ENCODE measurements around the gene CABP1. TPM values are rescaled to one million over a fixed set of nuclear protein-coding genes. Genes with fewer than 3 reads are reported as not detected.

The CABP1 gene
- polyA plus RNA-seq (2012; ENCODE audit: insufficient read length, low read depth): 0.15 TPM

- TF ChIP-seq TAF1 (IDR thresholded peaks at IDR 0.05; ENCODE audit: borderline replicate concordance, insufficient read depth, low read length) (no peak), SIN3A (IDR thresholded peaks at IDR 0.05; ENCODE audit: borderline replicate concordance, insufficient read depth, low read length) (no peak), POLR2AphosphoS5 (IDR thresholded peaks at IDR 0.05; ENCODE audit: low read depth, low read length) (no peak), FOXP2 (optimal IDR thresholded peaks at IDR 0.05; ENCODE audit: borderline replicate concordance, extremely low read depth, extremely low read length, insufficient read depth) (no peak)
- TF ChIP-seq, protein P1, sequence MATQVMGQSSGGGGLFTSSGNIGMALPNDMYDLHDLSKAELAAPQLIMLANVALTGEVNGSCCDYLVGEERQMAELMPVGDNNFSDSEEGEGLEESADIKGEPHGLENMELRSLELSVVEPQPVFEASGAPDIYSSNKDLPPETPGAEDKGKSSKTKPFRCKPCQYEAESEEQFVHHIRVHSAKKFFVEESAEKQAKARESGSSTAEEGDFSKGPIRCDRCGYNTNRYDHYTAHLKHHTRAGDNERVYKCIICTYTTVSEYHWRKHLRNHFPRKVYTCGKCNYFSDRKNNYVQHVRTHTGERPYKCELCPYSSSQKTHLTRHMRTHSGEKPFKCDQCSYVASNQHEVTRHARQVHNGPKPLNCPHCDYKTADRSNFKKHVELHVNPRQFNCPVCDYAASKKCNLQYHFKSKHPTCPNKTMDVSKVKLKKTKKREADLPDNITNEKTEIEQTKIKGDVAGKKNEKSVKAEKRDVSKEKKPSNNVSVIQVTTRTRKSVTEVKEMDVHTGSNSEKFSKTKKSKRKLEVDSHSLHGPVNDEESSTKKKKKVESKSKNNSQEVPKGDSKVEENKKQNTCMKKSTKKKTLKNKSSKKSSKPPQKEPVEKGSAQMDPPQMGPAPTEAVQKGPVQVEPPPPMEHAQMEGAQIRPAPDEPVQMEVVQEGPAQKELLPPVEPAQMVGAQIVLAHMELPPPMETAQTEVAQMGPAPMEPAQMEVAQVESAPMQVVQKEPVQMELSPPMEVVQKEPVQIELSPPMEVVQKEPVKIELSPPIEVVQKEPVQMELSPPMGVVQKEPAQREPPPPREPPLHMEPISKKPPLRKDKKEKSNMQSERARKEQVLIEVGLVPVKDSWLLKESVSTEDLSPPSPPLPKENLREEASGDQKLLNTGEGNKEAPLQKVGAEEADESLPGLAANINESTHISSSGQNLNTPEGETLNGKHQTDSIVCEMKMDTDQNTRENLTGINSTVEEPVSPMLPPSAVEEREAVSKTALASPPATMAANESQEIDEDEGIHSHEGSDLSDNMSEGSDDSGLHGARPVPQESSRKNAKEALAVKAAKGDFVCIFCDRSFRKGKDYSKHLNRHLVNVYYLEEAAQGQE (IDR thresholded peaks at IDR 0.05; ENCODE audit: insufficient read depth in 1 of 2, low read depth in 2 of 2, low read length in 2 of 2): no peak
Measured at GRCh38 chr12:120639771-120640721, at the start of gene CABP1. CABP1 (plus strand) TSS chr12:120640626; CDS start chr12:120640686, 60 bp downstream.

GRCh38 chr12:120590741-120591407, 49.6 kb upstream of the CABP1 start:
- TF ChIP-seq SIN3A (IDR thresholded peaks at IDR 0.05; ENCODE audit: borderline replicate concordance, insufficient read depth, low read length) (no peak), TAF1 (IDR thresholded peaks at IDR 0.05; ENCODE audit: borderline replicate concordance, insufficient read depth, low read length) (no peak)

DNA sequence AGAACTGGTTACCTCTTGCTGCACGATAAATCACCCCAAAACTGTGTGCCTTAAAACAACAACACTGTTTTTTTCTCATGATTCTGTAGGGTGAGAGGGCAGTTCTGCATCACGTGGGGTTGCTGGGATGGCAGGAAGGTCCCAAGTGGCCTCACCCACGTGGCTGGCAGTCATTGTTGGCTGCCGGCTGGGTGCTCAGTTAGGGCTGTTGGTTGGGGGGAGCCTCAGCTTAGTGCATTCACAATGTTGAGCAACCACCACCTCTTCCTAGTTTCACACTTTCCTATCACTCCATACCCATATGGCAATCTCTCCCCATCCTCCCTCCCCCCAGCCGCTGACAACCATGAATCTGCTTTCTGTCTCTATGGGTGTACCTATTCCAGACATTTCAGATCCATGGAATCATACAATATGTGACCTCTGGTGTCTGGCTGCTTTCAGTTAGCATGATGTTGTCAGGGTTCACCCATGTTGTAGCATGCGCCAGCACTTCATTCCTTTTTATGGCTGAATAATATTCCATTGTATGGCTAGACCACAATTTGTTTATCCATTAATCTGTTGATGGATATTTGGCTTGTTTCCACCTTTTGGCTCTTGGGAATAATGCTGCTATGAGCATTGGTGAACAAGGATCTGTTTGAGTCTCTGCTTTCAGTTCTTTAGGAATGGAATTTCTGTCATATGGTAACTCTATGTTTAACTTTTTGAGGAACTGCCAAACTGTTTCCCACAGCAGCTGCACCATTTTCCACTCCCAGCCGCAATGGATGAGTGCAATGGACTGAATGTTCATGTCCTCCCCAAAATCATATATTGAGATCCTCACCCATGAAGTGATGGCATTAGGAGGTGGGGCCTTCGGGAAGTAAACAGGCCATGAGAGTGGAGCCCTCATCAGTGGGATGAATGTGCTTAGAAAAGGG, 48.0 kb upstream of the CABP1 start:
- TF ChIP-seq, protein P1 (IDR thresholded peaks at IDR 0.05; ENCODE audit: insufficient read depth in 1 of 2, low read depth in 2 of 2, low read length in 2 of 2): no peak
- TF ChIP-seq FOXP2 (optimal IDR thresholded peaks at IDR 0.05; ENCODE audit: borderline replicate concordance, extremely low read depth, extremely low read length, insufficient read depth) (no peak), SIN3A (IDR thresholded peaks at IDR 0.05; ENCODE audit: borderline replicate concordance, insufficient read depth, low read length) (no peak), TAF1 (IDR thresholded peaks at IDR 0.05; ENCODE audit: borderline replicate concordance, insufficient read depth, low read length) (no peak), POLR2AphosphoS5 (IDR thresholded peaks at IDR 0.05; ENCODE audit: low read depth, low read length) (no peak)

- TF ChIP-seq TAF1 (IDR thresholded peaks at IDR 0.05; ENCODE audit: borderline replicate concordance, insufficient read depth, low read length) (no peak), FOXP2 (optimal IDR thresholded peaks at IDR 0.05; ENCODE audit: borderline replicate concordance, extremely low read depth, extremely low read length, insufficient read depth) (no peak), POLR2AphosphoS5 (IDR thresholded peaks at IDR 0.05; ENCODE audit: low read depth, low read length) (no peak)
- TF ChIP-seq, protein P1 (IDR thresholded peaks at IDR 0.05; ENCODE audit: insufficient read depth in 1 of 2, low read depth in 2 of 2, low read length in 2 of 2): no peak
Measured at GRCh38 chr12:120596901-120597300, 43.5 kb upstream of the CABP1 start.

GRCh38 chr12:120597861-120598260, 42.6 kb upstream of the CABP1 start:
- TF ChIP-seq SIN3A (IDR thresholded peaks at IDR 0.05; ENCODE audit: borderline replicate concordance, insufficient read depth, low read length) (no peak), TAF1 (IDR thresholded peaks at IDR 0.05; ENCODE audit: borderline replicate concordance, insufficient read depth, low read length) (no peak), FOXP2 (optimal IDR thresholded peaks at IDR 0.05; ENCODE audit: borderline replicate concordance, extremely low read depth, extremely low read length, insufficient read depth) (no peak), POLR2AphosphoS5 (IDR thresholded peaks at IDR 0.05; ENCODE audit: low read depth, low read length) (no peak)
- TF ChIP-seq, protein P1 (IDR thresholded peaks at IDR 0.05; ENCODE audit: insufficient read depth in 1 of 2, low read depth in 2 of 2, low read length in 2 of 2): no peak

All from PFSK-1 (cell line).